Kidney capillary endothelial cell (primary cell): ENCODE measurements around the gene BEND7.
"Not testable (repeated sequence)": the region's sequence is repeated elsewhere in the genome, so short reads cannot be mapped to it uniquely, and the experiment has no call there.

ENCODE experiments used
- DNase-seq: peaks from one replicate; pipeline ENCODE4 v3.0.0-alpha.2; 2018; ENCODE audit warnings: low spot score

BEND7 gene

GRCh38 chr10:13481690-13482089 lies 47.1 kb downstream of the BEND7 start:
- no peak for DNase-seq

GRCh38 chr10:13475124-13475523 lies 53.7 kb downstream of the BEND7 start:
- DNase-seq: no peak

- no peak for DNase-seq
Measured at GRCh38 chr10:13473986-13474385, 54.8 kb downstream of the BEND7 start.

- no peak for DNase-seq
Measured at GRCh38 chr10:13472359-13472758, 56.5 kb downstream of the BEND7 start.

- no peak for DNase-seq
Measured at GRCh38 chr10:13470270-13470669, 58.5 kb downstream of the BEND7 start.

GRCh38 chr10:13462551-13462950 lies 66.3 kb downstream of the BEND7 start:
- DNase-seq: no peak

- no peak for DNase-seq
Measured at GRCh38 chr10:13458687-13459012, 70.2 kb downstream of the BEND7 start.

- no peak for DNase-seq
Measured at GRCh38 chr10:13457958-13458686, 70.7 kb downstream of the BEND7 start.

GRCh38 chr10:13453896-13454295 lies 74.9 kb downstream of the BEND7 start:
- no peak for DNase-seq

GRCh38 chr10:13450069-13450468 lies 78.7 kb downstream of the BEND7 start:
- DNase-seq: no peak

- peak; percentile 22 for DNase-seq
Measured at GRCh38 chr10:13449296-13449695, 79.5 kb downstream of the BEND7 start.

- no peak for DNase-seq
Measured at GRCh38 chr10:13448216-13448615, 80.6 kb downstream of the BEND7 start.

- DNase-seq: no peak
Measured at GRCh38 chr10:13445656-13446400, 83.0 kb downstream of the BEND7 start.

GRCh38 chr10:13441476-13441875 lies 87.3 kb downstream of the BEND7 start:
- DNase-seq: no peak

GRCh38 chr10:13440185-13441061 lies 88.4 kb downstream of the BEND7 start:
- peak; percentile 17 for DNase-seq

- no peak for DNase-seq
Measured at GRCh38 chr10:13439313-13440184, 89.3 kb downstream of the BEND7 start.

GRCh38 chr10:13437026-13437555 lies 91.7 kb downstream of the BEND7 start:
- DNase-seq: no peak

- not testable (repeated sequence) for DNase-seq
Measured at GRCh38 chr10:13427943-13428342, 100.9 kb downstream of the BEND7 start.

- no peak for DNase-seq
Measured at GRCh38 chr10:13425397-13425796, 103.4 kb downstream of the BEND7 start.

GRCh38 chr10:13422800-13423199 lies 106.0 kb downstream of the BEND7 start:
- DNase-seq: no peak

- no peak for DNase-seq
Measured at GRCh38 chr10:13421382-13421917, 107.4 kb downstream of the BEND7 start.
